Right cardiac atrium (tissue), 5 donors: Measurements from ENCODE around the gene UCKL1. TPM values are rescaled to one million over a fixed set of nuclear protein-coding genes. Genes with fewer than 3 reads are reported as not detected.
"Not testable (repeated sequence)": the region's sequence is repeated elsewhere in the genome, so short reads cannot be mapped to it uniquely, and the experiment has no call there.

ENCODE experiments used
- ATAC-seq, 2 donors: fragments of 200-7000 bp; cut with Tn5 transposase; one replicate each; pipeline versions ENCODE4 v1.8.0 to v1.9.1; 2020; ENCODE audit warnings: moderate library complexity in 2 of 2, mild to moderate bottlenecking in 1 of 2
- DNase-seq, 3 donors: peaks; one replicate each; pipeline ENCODE4 v3.0.0-alpha.2; 2020
- H3K27ac ChIP-seq: one replicate; pipeline ENCODE4 v1.5.1; 2013; ENCODE audit warnings: mild to moderate bottlenecking, low read length, control low read depth, moderate library complexity
- H3K27me3 ChIP-seq: one replicate; pipeline ENCODE4 v1.6.1; 2013; ENCODE audit not compliant: control insufficient read depth, insufficient read depth
- H3K4me1 ChIP-seq: one replicate; pipeline ENCODE4 v1.6.1; 2013; ENCODE audit warnings: low read length; ENCODE audit not compliant: control insufficient read depth, insufficient read depth
- H3K4me3 ChIP-seq: one replicate; pipeline ENCODE4 v1.5.1; 2013; ENCODE audit warnings: low read length, control low read depth
- H3K9me3 ChIP-seq: one replicate; pipeline ENCODE4 v1.6.1; 2013; ENCODE audit warnings: low read length; ENCODE audit not compliant: control insufficient read depth
- WGBS: extraction: QIAGEN DNeasy Blood & Tissue Kit; methylation state at CpG from one replicate; pipeline ENCODE4 v1.1.7; 2013; 5-methylcytosine and 5-hydroxymethylcytosine counted together
- intact Hi-C, 4 donors: fragments of 100-400 bp; cut with DNase I; formaldehyde crosslinking; loops; one replicate each; pipeline versions ENCODE4 v1.11.0 to v1.14.0; 2022 to 2023
- polyA plus RNA-seq: library from polyadenylated mRNA; stranded (reverse); fragments of 200-250 nt; gene quantifications from one replicate; pipeline ENCODE4 v1.2.3, GENCODE V29; 2013
- total RNA-seq, 4 donors: library from RNA; stranded (reverse); fragmentation: NEBNext Ultra II Directional; extraction: Animal tissue kit (Norgen Biotek cat#: 25700); gene quantifications; one replicate each; pipeline ENCODE4 v1.2.1, GENCODE V29; 2021
- donor health status: healthy with polysubstance abuse.
- donor health status: DM: no; HTN: yes; CAD: no.
- donor health status: DM: no; HTN: no; CAD: no.
- donor health status: DM: no; HTN: yes; CAD: no; lungs with severe emphysema.
- donor health status: DM: yes; HTN: yes; CAD: no.

Gene UCKL1
- total and polyA plus RNA-seq, 5 donors, result 35.5 to 47.0 (median 42.9) TPM

- Histone ChIP-seq H3K9me3 (no peaks in the 10 kb centered on the region), H3K4me1 (peaks cover 5% of the 10 kb centered on the region), H3K27me3 (no peaks in the 10 kb centered on the region), H3K27ac (no peak overlapping the region), H3K4me3 (no peak overlapping the region)
- 66% methylated on average over 18 of the region's 18 CpGs for WGBS
- intact Hi-C loops, result loop anchor here (5.0 to 10.0 kb wide), 7 partner anchors 68 to 438 kb away; partner anchors contain the start of genes PTK6 (in 2 of the 4), DNAJC5 (in 1 of the 4), RTEL1 (in 1 of the 4) and STMN3 (in 1 of the 4)
- DNase-seq (peak; percentile 60 to 63 (median 60)), ATAC-seq (peak; percentile 8 to 55)
These were observed 16.3 kb upstream of the UCKL1 start for GRCh38 chr20:63972312-63973159.

GRCh38 chr20:63971960-63972311, 15.7 kb upstream of the UCKL1 start:
- ATAC-seq, H3K27ac ChIP-seq: not testable (repeated sequence)
- 76% methylated on average over 10 of the region's 10 CpGs for WGBS

GRCh38 chr20:63970714-63971431, 14.7 kb upstream of the UCKL1 start:
- peaks cover 5% of the 10 kb centered on the region for H3K4me1 ChIP-seq
- WGBS, result 88% methylated on average over 5 of the region's 5 CpGs
- no peak overlapping the region for H3K27ac ChIP-seq

More at GRCh38 chr20:63971960-63972311, 15.7 kb upstream of the UCKL1 start:
- not testable (repeated sequence) for H3K4me1 ChIP-seq, H3K27me3 ChIP-seq, H3K9me3 ChIP-seq, DNase-seq, H3K4me3 ChIP-seq
- intact Hi-C loops, result loop anchor here (5.0 to 10.0 kb wide), 7 partner anchors 67 to 437 kb away; partner anchors contain the start of genes PTK6 (in 2 of the 4), DNAJC5 (in 1 of the 4), RTEL1 (in 1 of the 4) and STMN3 (in 1 of the 4)

GRCh38 chr20:63969838-63970713, 13.9 kb upstream of the UCKL1 start, which contains the start of gene ZNF512B:
Gene ZNF512B, minus strand, starts transcription at chr20:63969930. Its CDS starts 1,980 bp downstream, at chr20:63967950.
- Histone ChIP-seq H3K4me3 (peak within 1 kb of the TSS; percentile 97), H3K4me1 (peaks cover 5% of the 10 kb centered on the region), H3K27me3 (no peaks in the 10 kb centered on the region), H3K9me3 (no peaks in the 10 kb centered on the region), H3K27ac (no peak within 1 kb of the TSS)
- WGBS, result 4% methylated on average over 73 of the region's 73 CpGs
- DNase-seq (peak; percentile 79 to 93 (median 90)), ATAC-seq (peak; percentile 20 to 25)
- intact Hi-C loops, result loop anchor here (5.0 to 10.0 kb wide), 7 partner anchors 65 to 435 kb away; partner anchors contain the start of genes PTK6 (in 2 of the 4), DNAJC5 (in 1 of the 4), RTEL1 (in 1 of the 4) and STMN3 (in 1 of the 4)

More at GRCh38 chr20:63970714-63971431, 14.7 kb upstream of the UCKL1 start:
- no peaks in the 10 kb centered on the region for H3K27me3 ChIP-seq
- DNase-seq (no peak), ATAC-seq (no peak)
- H3K9me3 ChIP-seq, result no peaks in the 10 kb centered on the region
- intact Hi-C loops, result loop anchor here (5.0 to 10.0 kb wide), 7 partner anchors 66 to 436 kb away; partner anchors contain the start of genes PTK6 (in 2 of the 4), DNAJC5 (in 1 of the 4), RTEL1 (in 1 of the 4) and STMN3 (in 1 of the 4)
- H3K4me3 ChIP-seq, result no peak overlapping the region

- Histone ChIP-seq H3K9me3 (no peaks in the 10 kb centered on the region), H3K4me1 (peaks cover 5% of the 10 kb centered on the region), H3K4me3 (peak overlapping the region; percentile 97), H3K27ac (no peak overlapping the region), H3K27me3 (no peaks in the 10 kb centered on the region)
- intact Hi-C loops, result no loop called here
- 2% methylated on average over 70 of the region's 70 CpGs for WGBS
- DNase-seq, result peak in 2 of 3 donors; percentile 71 to 80
- no peak for ATAC-seq
These were observed 12.9 kb upstream of the UCKL1 start for GRCh38 chr20:63968928-63969760.

GRCh38 chr20:63968136-63968927, 12.1 kb upstream of the UCKL1 start:
- Histone ChIP-seq H3K27ac (no peak overlapping the region), H3K4me1 (peaks cover 2% of the 10 kb centered on the region), H3K27me3 (no peaks in the 10 kb centered on the region), H3K9me3 (no peaks in the 10 kb centered on the region), H3K4me3 (no peak overlapping the region)
- peak in 1 of 2 donors; percentile 5 for ATAC-seq
- DNase-seq, result peak in 2 of 3 donors; percentile 57 to 62
- 79% methylated on average over 14 of the region's 14 CpGs for WGBS
- intact Hi-C loops, result no loop called here

- DNase-seq (peak in 2 of 3 donors; percentile 45 to 55), ATAC-seq (no peak)
- Histone ChIP-seq H3K27ac (no peak overlapping the region), H3K4me1 (peaks cover 2% of the 10 kb centered on the region), H3K27me3 (no peaks in the 10 kb centered on the region), H3K4me3 (no peak overlapping the region), H3K9me3 (no peaks in the 10 kb centered on the region)
- 91% methylated on average over 28 of the region's 28 CpGs for WGBS
- intact Hi-C loops, result no loop called here
These were observed 11.3 kb upstream of the UCKL1 start for GRCh38 chr20:63967330-63968135.

- Histone ChIP-seq H3K4me3 (no peak overlapping the region), H3K4me1 (peaks cover 2% of the 10 kb centered on the region), H3K27ac (no peak overlapping the region), H3K9me3 (no peaks in the 10 kb centered on the region), H3K27me3 (no peaks in the 10 kb centered on the region)
- no peak for ATAC-seq
- DNase-seq, result peak in 1 of 3 donors; percentile 47
- intact Hi-C loops, result no loop called here
- WGBS, result 93% methylated on average over 13 of the region's 13 CpGs
These were observed 10.7 kb upstream of the UCKL1 start for GRCh38 chr20:63966944-63967322.
